Endometrium (tissue), 2 donors: ENCODE data around the gene ARL5A.
"Not testable (repeated sequence)": the region's sequence is repeated elsewhere in the genome, so short reads cannot be mapped to it uniquely, and the experiment has no call there.

Source experiments
- FAIRE-seq: peaks from 2 replicates; lab custom pipeline; 2012; peaks lifted over from hg19 to GRCh38; lab: Jason Lieb, UNC
- donor health status: control.
- donor health status: control.

Gene ARL5A

GRCh38 chr2:151795646-151796240, 32.5 kb downstream of the ARL5A start:
- no peak for FAIRE-seq

- FAIRE-seq: not testable (repeated sequence)
Measured at GRCh38 chr2:151794422-151794821, 33.8 kb downstream of the ARL5A start.

GRCh38 chr2:151793123-151793522, 35.1 kb downstream of the ARL5A start:
- no peak for FAIRE-seq

GRCh38 chr2:151792589-151792988, 35.6 kb downstream of the ARL5A start:
- FAIRE-seq: no peak

- FAIRE-seq: no peak
Measured at GRCh38 chr2:151791545-151791944, 36.7 kb downstream of the ARL5A start.

- FAIRE-seq: no peak
Measured at GRCh38 chr2:151790689-151791088, 37.5 kb downstream of the ARL5A start.

GRCh38 chr2:151789055-151789834, 39.0 kb downstream of the ARL5A start:
- no peak for FAIRE-seq

- FAIRE-seq: no peak
Measured at GRCh38 chr2:151786483-151786882, 41.7 kb downstream of the ARL5A start.

GRCh38 chr2:151786077-151786476, 42.1 kb downstream of the ARL5A start:
- FAIRE-seq: no peak

GRCh38 chr2:151783133-151783520, 45.1 kb downstream of the ARL5A start:
- no peak for FAIRE-seq

- no peak for FAIRE-seq
Measured at GRCh38 chr2:151782378-151783132, 45.7 kb downstream of the ARL5A start.

GRCh38 chr2:151781642-151782041, 46.6 kb downstream of the ARL5A start:
- FAIRE-seq: no peak

- FAIRE-seq: no peak
Measured at GRCh38 chr2:151780938-151781337, 47.3 kb downstream of the ARL5A start.

- no peak for FAIRE-seq
Measured at GRCh38 chr2:151777935-151778334, 50.3 kb downstream of the ARL5A start.

- no peak for FAIRE-seq
Measured at GRCh38 chr2:151777487-151777886, 50.7 kb downstream of the ARL5A start.

- FAIRE-seq: no peak
Measured at GRCh38 chr2:151776367-151776766, 51.9 kb downstream of the ARL5A start.

- no peak for FAIRE-seq
Measured at GRCh38 chr2:151775057-151775740, 53.0 kb downstream of the ARL5A start.

GRCh38 chr2:151774506-151774905, 53.7 kb downstream of the ARL5A start:
- peak; percentile 97 for FAIRE-seq

- FAIRE-seq: peak; percentile 43
Measured at GRCh38 chr2:151771599-151772358, 56.4 kb downstream of the ARL5A start.

GRCh38 chr2:151770995-151771394, 57.2 kb downstream of the ARL5A start:
- FAIRE-seq: no peak

GRCh38 chr2:151769606-151770005, 58.6 kb downstream of the ARL5A start:
- no peak for FAIRE-seq

GRCh38 chr2:151767536-151767935, 60.7 kb downstream of the ARL5A start:
- FAIRE-seq: no peak
